Measurements from ENCODE around the gene CASQ1.

The CASQ1 gene

GRCh38 chr1:160227034-160227433 lies 36.7 kb downstream of the CASQ1 start:
- Histone ChIP-seq H3K9me3 (ENCODE audit: control insufficient read depth, insufficient read depth, low read depth, low read length) (no peaks in the 10 kb centered on the region), H3K36me3 (ENCODE audit: control insufficient read depth in 2 of 2, insufficient read depth in 1 of 2, low read length in 2 of 2) (peaks cover 70 to 99% of the 10 kb centered on the region in 2 experiments), H3K27ac (ENCODE audit: extremely low read depth, low read depth, low read length) (no peak overlapping the region), H3K4me1 (ENCODE audit: control insufficient read depth, insufficient read depth, low read length) (no peaks in the 10 kb centered on the region), H3K4me3 (ENCODE audit: low read depth, low read length) (no peak overlapping the region)
- TF ChIP-seq ZNF629 (tag by site-specific recombination; IDR thresholded peaks at IDR 0.05) (0 out of 2 replicates have a peak, but pooled peaks have one; percentile 24), KLF1 (tag by site-specific recombination; IDR thresholded peaks at IDR 0.05) (peak; percentile 54), RBAK (tag by site-specific recombination; IDR thresholded peaks at IDR 0.05) (no peak), ZBTB20 (tag by site-specific recombination; IDR thresholded peaks at IDR 0.05) (no peak), ZNF274 (IDR thresholded peaks at IDR 0.05; ENCODE audit: low read length) (no peak), ZNF274 (tag by site-specific recombination; IDR thresholded peaks at IDR 0.05; ENCODE audit: borderline replicate concordance) (no peak), ZNF529 (tag by site-specific recombination; IDR thresholded peaks at IDR 0.05; ENCODE audit: insufficient replicate concordance) (no peak), ZNF341 (tag by site-specific recombination; IDR thresholded peaks at IDR 0.05; ENCODE audit: low read depth) (no peak)
- POLR2A ChIA-PET, result interaction anchor here (1.1 kb wide), 1 partner anchor 22 kb away, joined by 3 read pairs; no protein-coding TSS in a partner anchor
- CTCF ChIA-PET, result interaction anchor here (1.0 to 2.5 kb wide), 4 partner anchors 18 to 125 kb away, joined by 3 to 6 read pairs (median 6); no protein-coding TSS in a partner anchor

- ChIA-PET CTCF (interaction anchor here (0.7 to 2.5 kb wide), 6 partner anchors 8 to 126 kb away, joined by 3 to 9 read pairs (median 6); no protein-coding TSS in a partner anchor), POLR2A (interaction anchor here (1.1 kb wide), 1 partner anchor 23 kb away, joined by 3 read pairs; no protein-coding TSS in a partner anchor)
- TF ChIP-seq ZNF623 (tag by site-specific recombination; IDR thresholded peaks at IDR 0.05) (no peak), ZNF266 (tag by site-specific recombination; IDR thresholded peaks at IDR 0.05; ENCODE audit: low read depth) (no peak), GLI2 (tag by site-specific recombination; IDR thresholded peaks at IDR 0.05; ENCODE audit: borderline replicate concordance, low read depth) (no peak), ZNF621 (tag by site-specific recombination; IDR thresholded peaks at IDR 0.05) (no peak), ZNF133 (tag by site-specific recombination; IDR thresholded peaks at IDR 0.05) (no peak)
- no peaks in the 10 kb centered on the region for H3K4me1 ChIP-seq (ENCODE audit: control insufficient read depth, insufficient read depth, low read length)
- no peaks in the 10 kb centered on the region for H3K9me3 ChIP-seq (ENCODE audit: control insufficient read depth, insufficient read depth, low read depth, low read length)
- H3K36me3 ChIP-seq (ENCODE audit: control insufficient read depth in 2 of 2, insufficient read depth in 1 of 2, low read length in 2 of 2), result peaks cover 70 to 98% of the 10 kb centered on the region in 2 experiments
- H3K27ac ChIP-seq (ENCODE audit: extremely low read depth, low read depth, low read length), result no peak overlapping the region
- no peak overlapping the region for H3K4me3 ChIP-seq (ENCODE audit: low read depth, low read length)
These were observed 37.2 kb downstream of the CASQ1 start for GRCh38 chr1:160227561-160227960.

- no peak for TF ChIP-seq HIC1 (tag by site-specific recombination; IDR thresholded peaks at IDR 0.05)
- Histone ChIP-seq H3K9me3 (ENCODE audit: control insufficient read depth, insufficient read depth, low read depth, low read length) (no peaks in the 10 kb centered on the region), H3K27ac (ENCODE audit: extremely low read depth, low read depth, low read length) (no peak overlapping the region), H3K4me3 (ENCODE audit: low read depth, low read length) (no peak overlapping the region), H3K36me3 (ENCODE audit: control insufficient read depth in 2 of 2, insufficient read depth in 1 of 2, low read length in 2 of 2) (peaks cover 64 to 98% of the 10 kb centered on the region in 2 experiments), H3K4me1 (ENCODE audit: control insufficient read depth, insufficient read depth, low read length) (no peaks in the 10 kb centered on the region)
- ChIA-PET POLR2A (interaction anchor here (0.6 kb wide), 1 partner anchor 9 kb away, joined by 3 read pairs; no protein-coding TSS in a partner anchor), CTCF (interaction anchor here (0.7 to 2.5 kb wide), 5 partner anchors 9 to 142 kb away, joined by 3 to 19 read pairs (median 9); no protein-coding TSS in a partner anchor)
These were observed 38.1 kb downstream of the CASQ1 start for GRCh38 chr1:160228431-160228830.

- TF ChIP-seq ZBTB10 (tag by site-specific recombination; IDR thresholded peaks at IDR 0.05) (no peak), HIC1 (tag by site-specific recombination; IDR thresholded peaks at IDR 0.05) (no peak), PRDM6 (tag by site-specific recombination; IDR thresholded peaks at IDR 0.05) (no peak)
- peaks cover 68 to 95% of the 10 kb centered on the region in 2 experiments for H3K36me3 ChIP-seq (ENCODE audit: control insufficient read depth in 2 of 2, insufficient read depth in 1 of 2, low read length in 2 of 2)
- CTCF ChIA-PET, result interaction anchor here (0.6 to 2.9 kb wide), 7 partner anchors 14 to 148 kb away, joined by 3 to 15 read pairs (median 5); no protein-coding TSS in a partner anchor
These were observed 42.5 kb downstream of the CASQ1 start for GRCh38 chr1:160232911-160233310.

More at GRCh38 chr1:160232911-160233310, 42.5 kb downstream of the CASQ1 start:
- no peaks in the 10 kb centered on the region for H3K4me1 ChIP-seq (ENCODE audit: control insufficient read depth, insufficient read depth, low read length)
- POLR2A ChIA-PET, result interaction anchor here (0.7 to 1.0 kb wide), 2 partner anchors 11 kb away, joined by 3 to 5 read pairs; no protein-coding TSS in a partner anchor
- H3K9me3 ChIP-seq (ENCODE audit: control insufficient read depth, insufficient read depth, low read depth, low read length), result no peaks in the 10 kb centered on the region
- H3K27ac ChIP-seq (ENCODE audit: extremely low read depth, low read depth, low read length), result no peak overlapping the region
- H3K4me3 ChIP-seq (ENCODE audit: low read depth, low read length), result no peak overlapping the region

Measured in HEK293 (cell line).